ENCODE results near the gene PPP2R2D.

Gene PPP2R2D

DNA sequence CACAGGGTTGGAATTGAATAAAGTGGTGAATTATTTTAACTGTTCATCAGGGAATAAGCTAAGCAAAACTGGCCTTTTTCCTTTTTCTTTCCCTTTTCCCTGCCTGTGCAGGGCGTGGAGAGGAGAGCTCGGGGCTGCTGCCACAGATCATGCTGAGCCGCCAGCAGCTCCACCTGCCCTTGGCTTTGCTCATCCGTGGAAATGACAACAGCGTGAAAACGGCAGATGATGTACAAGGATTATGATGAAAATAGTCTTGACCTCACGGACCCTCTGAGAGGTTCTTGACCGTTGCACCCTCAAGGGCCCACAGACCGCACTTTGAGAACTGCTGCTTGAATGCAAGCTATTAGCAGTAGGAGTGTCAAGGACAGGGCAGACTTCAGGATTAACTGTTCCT lies 10.6 kb downstream of the PPP2R2D start:
- no CpG with 5 or more reads among the region's 9 CpGs for WGBS, 2 donors (ENCODE audit: extremely low coverage in 2 of 2, insufficient read length in 2 of 2, insufficient replicate concordance in 1 of 2)
- H2BK12ac ChIP-seq (ENCODE audit: low read length) = no peak overlapping the region
- H2AK5ac ChIP-seq (ENCODE audit: low read depth, low read length) = no peak overlapping the region
- H3K9me3 ChIP-seq (replicated peaks in 1 of 2; ENCODE audit: control insufficient read depth in 2 of 2, insufficient read depth in 1 of 2, low read depth in 1 of 2, low read length in 2 of 2) = peaks cover 0 to 3% of the 10 kb centered on the region in 2 donors
- no peak overlapping the region for H3K4ac ChIP-seq (ENCODE audit: low read length)
- no peak overlapping the region for H3K27ac ChIP-seq (replicated peaks; ENCODE audit: low read length)
- H3K9ac ChIP-seq (ENCODE audit: low read depth, low read length, poor library complexity) = no peak overlapping the region
- H2AFZ ChIP-seq (ENCODE audit: low read length) = no peak overlapping the region
- H3K79me1 ChIP-seq (ENCODE audit: low read depth, low read length) = peaks cover 7% of the 10 kb centered on the region
- H2BK15ac ChIP-seq (ENCODE audit: low read length) = no peak overlapping the region
- H3K36me3 ChIP-seq (replicated peaks in 1 of 2; ENCODE audit: control insufficient read depth in 2 of 2, insufficient read depth in 2 of 2, low read length in 2 of 2) = peaks cover 2 to 52% of the 10 kb centered on the region in 2 donors
- H3K23ac ChIP-seq (ENCODE audit: low read depth, low read length, poor library complexity) = no peak overlapping the region
- H3K4me1 ChIP-seq (ENCODE audit: control insufficient read depth in 2 of 2, insufficient read depth in 1 of 2, low read depth in 1 of 2, low read length in 2 of 2) = peaks cover 0 to 3% of the 10 kb centered on the region in 2 donors
- H3K14ac ChIP-seq (ENCODE audit: low read length) = no peak overlapping the region
- H3K4me3 ChIP-seq (ENCODE audit: low read length in 2 of 2) = no peak overlapping the region
- DNase-seq (ENCODE audit: low spot score) = no peak
- no peak overlapping the region for H2BK5ac ChIP-seq (ENCODE audit: low read length)
- H4K8ac ChIP-seq (ENCODE audit: low read depth, low read length) = no peak overlapping the region
- H3K18ac ChIP-seq (ENCODE audit: low read length) = no peak overlapping the region
- no peaks in the 10 kb centered on the region for H3K27me3 ChIP-seq (ENCODE audit: control insufficient read depth in 3 of 3, insufficient read depth in 3 of 3, low read depth in 1 of 3, low read length in 3 of 3)
- H4K91ac ChIP-seq (ENCODE audit: low read depth, low read length, poor library complexity) = no peak overlapping the region
- H2BK120ac ChIP-seq (ENCODE audit: low read depth, low read length) = no peak overlapping the region
- H3K4me2 ChIP-seq (ENCODE audit: insufficient read depth, low read length, poor library complexity, severe bottlenecking) = no peak overlapping the region

DNA sequence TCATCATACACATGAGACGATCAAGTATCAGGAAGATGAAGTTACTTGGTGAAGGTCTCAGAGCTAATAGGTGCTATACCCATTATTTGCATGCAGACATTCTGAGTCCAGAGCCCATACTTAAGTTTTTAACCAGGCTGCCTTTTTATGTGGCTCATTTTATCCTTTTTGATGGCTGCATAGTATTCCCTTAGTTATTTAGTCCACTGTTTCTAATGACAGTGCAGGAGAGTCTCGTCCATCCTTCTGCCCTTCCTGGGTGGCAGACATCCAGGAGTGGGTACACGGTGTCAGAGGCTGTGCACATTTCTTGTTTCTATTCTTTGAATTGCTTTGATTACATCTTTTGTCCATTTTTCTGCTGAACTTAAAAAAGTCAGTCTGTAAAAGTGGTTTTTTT lies 11.8 kb downstream of the PPP2R2D start:
- H3K18ac ChIP-seq (ENCODE audit: low read length) = no peak overlapping the region
- H3K4me3 ChIP-seq (ENCODE audit: low read length in 2 of 2) = no peak overlapping the region
- peaks cover 0 to 3% of the 10 kb centered on the region in 2 donors for H3K4me1 ChIP-seq (ENCODE audit: control insufficient read depth in 2 of 2, insufficient read depth in 1 of 2, low read depth in 1 of 2, low read length in 2 of 2)
- H2BK15ac ChIP-seq (ENCODE audit: low read length) = no peak overlapping the region
- H3K36me3 ChIP-seq (replicated peaks in 1 of 2; ENCODE audit: control insufficient read depth in 2 of 2, insufficient read depth in 2 of 2, low read length in 2 of 2) = peaks cover 2 to 43% of the 10 kb centered on the region in 2 donors
- H3K4me2 ChIP-seq (ENCODE audit: insufficient read depth, low read length, poor library complexity, severe bottlenecking) = no peak overlapping the region
- no peak overlapping the region for H4K91ac ChIP-seq (ENCODE audit: low read depth, low read length, poor library complexity)
- DNase-seq (ENCODE audit: low spot score) = no peak
- H3K27me3 ChIP-seq (ENCODE audit: control insufficient read depth in 3 of 3, insufficient read depth in 3 of 3, low read depth in 1 of 3, low read length in 3 of 3) = no peaks in the 10 kb centered on the region
- no peak overlapping the region for H2BK12ac ChIP-seq (ENCODE audit: low read length)
- no peak overlapping the region for H2BK120ac ChIP-seq (ENCODE audit: low read depth, low read length)
- no peak overlapping the region for H3K4ac ChIP-seq (ENCODE audit: low read length)
- H4K8ac ChIP-seq (ENCODE audit: low read depth, low read length) = no peak overlapping the region
- H2BK5ac ChIP-seq (ENCODE audit: low read length) = no peak overlapping the region
- no peak overlapping the region for H2AFZ ChIP-seq (ENCODE audit: low read length)
- H3K14ac ChIP-seq (ENCODE audit: low read length) = no peak overlapping the region
- WGBS, 2 donors (ENCODE audit: extremely low coverage in 2 of 2, insufficient read length in 2 of 2, insufficient replicate concordance in 1 of 2) = no CpG with 5 or more reads among the region's 3 CpGs
- no peak overlapping the region for H3K27ac ChIP-seq (replicated peaks; ENCODE audit: low read length)
- peaks cover 7% of the 10 kb centered on the region for H3K79me1 ChIP-seq (ENCODE audit: low read depth, low read length)
- H2AK5ac ChIP-seq (ENCODE audit: low read depth, low read length) = no peak overlapping the region
- H3K9ac ChIP-seq (ENCODE audit: low read depth, low read length, poor library complexity) = no peak overlapping the region
- peaks cover 0 to 3% of the 10 kb centered on the region in 2 donors for H3K9me3 ChIP-seq (replicated peaks in 1 of 2; ENCODE audit: control insufficient read depth in 2 of 2, insufficient read depth in 1 of 2, low read depth in 1 of 2, low read length in 2 of 2)
- H3K23ac ChIP-seq (ENCODE audit: low read depth, low read length, poor library complexity) = no peak overlapping the region

DNA sequence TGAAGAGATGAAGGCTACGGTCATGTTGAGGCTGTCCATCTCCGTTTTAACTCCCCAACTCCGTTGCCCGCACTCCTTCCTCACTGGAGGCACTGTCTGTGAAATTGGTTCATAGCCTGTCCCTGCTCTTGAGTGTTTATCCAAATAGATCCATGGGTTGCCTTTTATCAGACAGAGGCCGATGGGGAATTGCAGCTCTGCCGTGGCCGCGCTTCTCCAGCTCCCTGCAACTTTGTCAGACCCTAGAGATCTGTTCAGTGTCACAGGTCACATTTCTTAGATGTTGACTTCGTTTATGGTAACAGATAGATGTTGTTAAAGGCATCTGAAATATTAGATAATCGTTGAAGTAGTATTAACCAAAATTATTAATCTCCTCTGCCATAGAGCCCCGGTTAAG lies 14.7 kb downstream of the PPP2R2D start:
- Histone ChIP-seq H2BK12ac (ENCODE audit: low read length) (no peak overlapping the region), H3K14ac (ENCODE audit: low read length) (no peak overlapping the region), H2AFZ (ENCODE audit: low read length) (no peak overlapping the region), H3K23ac (ENCODE audit: low read depth, low read length, poor library complexity) (no peak overlapping the region), H3K27ac (replicated peaks; ENCODE audit: low read length) (no peak overlapping the region), H3K4me2 (ENCODE audit: insufficient read depth, low read length, poor library complexity, severe bottlenecking) (no peak overlapping the region), H4K8ac (ENCODE audit: low read depth, low read length) (no peak overlapping the region), H2BK15ac (ENCODE audit: low read length) (no peak overlapping the region), H3K27me3 (ENCODE audit: control insufficient read depth in 3 of 3, insufficient read depth in 3 of 3, low read depth in 1 of 3, low read length in 3 of 3) (no peaks in the 10 kb centered on the region), H3K9ac (ENCODE audit: low read depth, low read length, poor library complexity) (no peak overlapping the region), H2BK5ac (ENCODE audit: low read length) (no peak overlapping the region), H3K36me3 (replicated peaks in 1 of 2; ENCODE audit: control insufficient read depth in 2 of 2, insufficient read depth in 2 of 2, low read length in 2 of 2) (peaks cover 0 to 19% of the 10 kb centered on the region in 2 donors), H2BK120ac (ENCODE audit: low read depth, low read length) (no peak overlapping the region), H3K18ac (ENCODE audit: low read length) (no peak overlapping the region), H4K91ac (ENCODE audit: low read depth, low read length, poor library complexity) (no peak overlapping the region), H3K4me3 (ENCODE audit: low read length in 2 of 2) (no peak overlapping the region), H3K9me3 (replicated peaks in 1 of 2; ENCODE audit: control insufficient read depth in 2 of 2, insufficient read depth in 1 of 2, low read depth in 1 of 2, low read length in 2 of 2) (peaks cover 0 to 3% of the 10 kb centered on the region in 2 donors), H3K4me1 (ENCODE audit: control insufficient read depth in 2 of 2, insufficient read depth in 1 of 2, low read depth in 1 of 2, low read length in 2 of 2) (peaks cover 0 to 3% of the 10 kb centered on the region in 2 donors), H3K79me1 (ENCODE audit: low read depth, low read length) (peaks cover 6% of the 10 kb centered on the region), H3K4ac (ENCODE audit: low read length) (no peak overlapping the region), H2AK5ac (ENCODE audit: low read depth, low read length) (no peak overlapping the region)
- WGBS, 2 donors (ENCODE audit: extremely low coverage in 2 of 2, insufficient read length in 2 of 2, insufficient replicate concordance in 1 of 2) = no CpG with 5 or more reads among the region's 11 CpGs
- no peak for DNase-seq (ENCODE audit: low spot score)

DNA sequence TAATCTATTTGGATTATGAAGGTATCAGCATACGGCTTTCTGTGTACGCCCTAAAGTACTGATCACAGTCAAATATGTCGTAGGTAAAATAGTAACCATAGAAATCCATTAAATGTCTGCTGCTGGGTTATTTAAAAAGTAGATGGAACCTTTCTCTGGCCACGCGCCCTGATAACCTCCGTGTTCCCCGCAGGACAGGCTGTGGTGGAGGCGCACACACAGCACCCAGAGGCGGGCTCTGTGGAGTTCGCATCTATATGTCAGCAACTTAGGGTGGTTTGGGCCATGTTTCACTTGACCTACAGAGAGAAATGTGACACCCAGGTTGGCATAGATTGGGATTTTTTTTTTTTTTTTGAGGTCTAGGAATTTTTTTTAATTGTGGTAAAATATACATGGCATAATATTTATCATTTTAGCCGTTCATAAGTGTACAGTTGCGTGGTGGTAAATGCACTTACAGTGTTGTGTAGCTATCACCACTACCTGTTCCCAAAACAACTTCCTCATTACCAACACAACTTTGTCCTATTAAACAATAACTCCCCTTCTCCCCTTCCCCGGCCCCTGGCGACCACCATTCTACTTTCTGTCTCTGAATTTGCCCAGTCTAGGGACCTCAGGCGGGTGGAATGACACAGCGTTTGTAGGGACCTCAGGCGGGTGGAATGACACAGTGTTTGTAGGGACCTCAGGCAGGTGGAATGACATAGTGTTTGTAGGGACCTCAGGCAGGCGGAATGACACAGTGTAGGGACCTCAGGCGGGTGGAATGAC lies 15.4 kb downstream of the PPP2R2D start:
- Histone ChIP-seq H3K4ac (ENCODE audit: low read length) (no peak overlapping the region), H3K4me3 (ENCODE audit: low read length in 2 of 2) (no peak overlapping the region), H2AFZ (ENCODE audit: low read length) (no peak overlapping the region), H3K18ac (ENCODE audit: low read length) (no peak overlapping the region), H2AK5ac (ENCODE audit: low read depth, low read length) (no peak overlapping the region), H3K27ac (replicated peaks; ENCODE audit: low read length) (no peak overlapping the region), H3K23ac (ENCODE audit: low read depth, low read length, poor library complexity) (no peak overlapping the region), H3K4me2 (ENCODE audit: insufficient read depth, low read length, poor library complexity, severe bottlenecking) (no peak overlapping the region), H2BK120ac (ENCODE audit: low read depth, low read length) (no peak overlapping the region), H3K9ac (ENCODE audit: low read depth, low read length, poor library complexity) (no peak overlapping the region), H3K14ac (ENCODE audit: low read length) (no peak overlapping the region), H2BK5ac (ENCODE audit: low read length) (no peak overlapping the region), H3K79me1 (ENCODE audit: low read depth, low read length) (peaks cover 4% of the 10 kb centered on the region), H3K36me3 (replicated peaks in 1 of 2; ENCODE audit: control insufficient read depth in 2 of 2, insufficient read depth in 2 of 2, low read length in 2 of 2) (peaks cover 0 to 16% of the 10 kb centered on the region in 2 donors), H2BK12ac (ENCODE audit: low read length) (no peak overlapping the region), H4K8ac (ENCODE audit: low read depth, low read length) (no peak overlapping the region), H4K91ac (ENCODE audit: low read depth, low read length, poor library complexity) (no peak overlapping the region), H2BK15ac (ENCODE audit: low read length) (no peak overlapping the region), H3K9me3 (replicated peaks in 1 of 2; ENCODE audit: control insufficient read depth in 2 of 2, insufficient read depth in 1 of 2, low read depth in 1 of 2, low read length in 2 of 2) (peaks cover 0 to 3% of the 10 kb centered on the region in 2 donors), H3K4me1 (ENCODE audit: control insufficient read depth in 2 of 2, insufficient read depth in 1 of 2, low read depth in 1 of 2, low read length in 2 of 2) (peaks cover 3 to 6% of the 10 kb centered on the region in 2 donors), H3K27me3 (ENCODE audit: control insufficient read depth in 3 of 3, insufficient read depth in 3 of 3, low read depth in 1 of 3, low read length in 3 of 3) (no peaks in the 10 kb centered on the region)
- no peak for DNase-seq (ENCODE audit: low spot score)
- no CpG with 5 or more reads among the region's 19 CpGs for WGBS, 2 donors (ENCODE audit: extremely low coverage in 2 of 2, insufficient read length in 2 of 2, insufficient replicate concordance in 1 of 2)

Data from neuronal stem cell (in vitro differentiated cells).